Measurements from ENCODE around the gene CSF2. TPM values are rescaled to one million over a fixed set of nuclear protein-coding genes. Genes with fewer than 3 reads are reported as not detected.

CSF2 gene
- total RNA-seq, 2 experiments from 2014 or later: 397 to 412 TPM

DNA sequence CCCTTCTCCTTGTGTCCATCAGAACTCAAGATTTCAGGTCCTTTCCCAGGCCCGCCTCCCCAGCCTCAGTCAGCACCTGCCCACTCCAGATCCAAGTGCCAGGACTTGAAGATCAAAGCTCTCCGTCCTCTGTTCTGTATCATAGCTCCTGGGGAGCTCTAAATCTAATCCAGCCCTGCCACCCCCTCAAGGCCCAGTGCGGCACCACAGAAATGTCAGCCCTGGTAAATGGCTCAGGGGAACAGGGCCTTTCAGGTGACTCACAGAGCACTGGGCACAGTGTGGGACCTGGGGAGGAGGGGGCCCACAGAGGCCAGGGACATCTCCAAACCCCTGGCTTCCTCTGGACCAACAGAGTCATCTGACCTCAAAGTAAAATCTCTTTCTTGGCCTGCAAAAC lies 6.0 kb downstream of the CSF2 start:
- ChIA-PET POLR2A (no interaction called here), CTCF (interaction anchor here (2.3 kb wide), 1 partner anchor 13 kb away, joined by 6 read pairs; no protein-coding TSS in a partner anchor)

DNA sequence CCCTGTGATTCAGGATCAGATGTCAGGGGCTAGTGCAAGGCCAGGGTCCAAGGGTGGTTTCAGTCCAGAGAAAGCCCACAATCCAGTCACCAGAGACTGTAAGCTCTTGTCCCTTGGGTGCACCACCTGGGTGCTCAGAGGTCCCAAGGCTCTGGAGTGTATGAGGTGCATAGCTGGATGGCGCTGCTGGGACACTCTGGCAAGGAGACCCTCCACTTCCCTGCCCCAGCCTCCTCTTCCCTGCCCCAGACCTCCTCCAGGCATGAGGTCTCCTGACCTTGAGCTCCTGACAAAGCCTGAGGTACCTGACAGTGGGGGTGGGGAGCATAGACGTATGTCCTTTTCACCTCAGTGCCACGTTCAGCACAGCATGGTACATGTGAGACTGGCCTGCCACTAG lies 7.0 kb downstream of the CSF2 start:
- POLR2A ChIA-PET: no interaction called here
- CTCF ChIA-PET: interaction anchor here (0.6 to 2.3 kb wide), 2 partner anchors 12 to 653 kb away, joined by 3 to 6 read pairs; no protein-coding TSS in a partner anchor

DNA sequence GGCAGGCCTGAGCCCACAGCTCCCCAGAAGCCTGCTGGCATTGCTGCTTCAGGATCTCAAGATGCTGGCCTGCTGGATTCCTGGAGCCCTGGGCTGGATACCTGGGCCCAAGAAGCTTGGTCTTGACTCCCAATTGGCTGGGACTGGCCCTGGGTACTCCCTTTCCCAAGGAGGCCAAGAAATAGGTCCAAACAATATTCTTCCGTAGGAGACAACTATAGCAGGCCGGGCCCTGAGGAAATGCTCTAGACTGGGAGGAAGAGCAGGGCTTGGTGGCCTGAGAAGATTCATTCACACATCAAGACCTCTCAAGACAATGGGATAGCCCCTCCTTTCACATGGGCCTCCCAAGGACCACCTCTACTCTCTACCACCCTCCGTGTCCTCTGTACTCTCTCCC lies 7.9 kb downstream of the CSF2 start:
- CTCF ChIA-PET: interaction anchor here (0.9 to 2.3 kb wide), 3 partner anchors 10 to 24 kb away, joined by 4 to 6 read pairs (median 4); no protein-coding TSS in a partner anchor
- POLR2A ChIA-PET: no interaction called here

DNA sequence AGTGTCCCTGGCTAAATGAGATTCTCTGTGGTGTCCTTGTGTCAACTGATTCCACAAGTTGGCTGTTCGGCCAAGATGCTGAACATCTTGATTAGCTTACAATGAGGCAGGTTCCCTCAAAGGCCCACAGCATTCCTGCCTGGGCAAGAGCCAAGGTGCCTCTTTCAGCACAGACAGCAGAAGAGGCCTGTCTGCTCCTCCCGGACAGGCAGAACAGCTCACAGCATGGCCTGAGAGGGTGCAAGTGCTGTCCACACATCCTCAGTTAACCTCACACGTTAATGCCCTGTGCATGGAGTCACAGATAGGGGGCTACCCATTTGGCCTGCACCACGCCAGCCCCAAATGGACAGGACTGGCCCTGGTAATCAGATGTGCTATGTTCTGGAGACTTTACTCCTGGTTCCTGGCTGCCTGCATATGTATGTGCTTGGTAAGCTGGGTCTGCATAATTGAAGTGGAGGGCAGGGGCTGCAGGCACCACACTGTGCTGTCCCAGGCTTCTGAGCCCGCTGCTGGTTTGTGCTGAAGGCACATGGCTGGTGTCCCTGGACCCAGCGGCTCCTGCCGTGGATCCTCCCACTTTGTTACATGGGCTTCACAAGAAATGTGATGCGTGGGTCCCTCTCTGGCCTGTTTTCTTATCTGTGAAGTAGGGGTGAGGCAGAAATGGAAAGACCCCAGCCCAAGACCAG lies 8.9 kb downstream of the CSF2 start:
- ChIA-PET POLR2A (no interaction called here), CTCF (interaction anchor here (0.9 to 1.5 kb wide), 3 partner anchors 11 to 23 kb away, joined by 3 to 4 read pairs (median 4); no protein-coding TSS in a partner anchor)

DNA sequence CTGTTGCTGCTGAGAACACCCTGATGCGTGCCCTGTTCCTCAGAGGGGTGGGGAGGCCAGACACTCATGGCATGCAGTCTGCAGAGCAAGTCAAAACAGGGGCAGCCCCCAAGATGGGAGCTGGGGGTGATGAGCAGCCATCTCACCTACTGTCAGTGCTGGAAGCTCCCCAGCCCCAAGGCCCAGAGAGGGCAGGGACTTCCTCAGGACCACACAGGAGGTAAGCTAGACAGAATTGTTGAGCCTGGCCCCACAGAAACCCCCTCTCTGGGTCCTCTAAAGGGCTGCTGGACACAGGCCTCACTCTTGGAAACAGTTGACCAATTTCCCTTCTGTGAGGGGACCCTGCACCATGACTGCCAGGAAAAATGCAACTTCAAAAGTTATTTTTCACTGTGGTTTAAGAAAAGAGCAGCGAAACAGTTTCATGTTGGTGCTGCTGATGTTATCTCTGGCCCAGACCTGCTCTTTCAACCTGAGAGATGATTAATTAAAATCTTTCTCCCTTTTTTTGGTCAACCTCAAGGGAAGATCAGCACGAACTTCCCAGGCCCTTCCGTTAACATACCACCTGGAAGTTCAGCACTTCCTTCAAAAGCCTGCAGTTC lies 9.6 kb downstream of the CSF2 start:
- ChIA-PET CTCF (interaction anchor here (0.9 to 1.5 kb wide), 2 partner anchors 20 to 22 kb away, joined by 3 to 4 read pairs; no protein-coding TSS in a partner anchor), POLR2A (no interaction called here)

DNA sequence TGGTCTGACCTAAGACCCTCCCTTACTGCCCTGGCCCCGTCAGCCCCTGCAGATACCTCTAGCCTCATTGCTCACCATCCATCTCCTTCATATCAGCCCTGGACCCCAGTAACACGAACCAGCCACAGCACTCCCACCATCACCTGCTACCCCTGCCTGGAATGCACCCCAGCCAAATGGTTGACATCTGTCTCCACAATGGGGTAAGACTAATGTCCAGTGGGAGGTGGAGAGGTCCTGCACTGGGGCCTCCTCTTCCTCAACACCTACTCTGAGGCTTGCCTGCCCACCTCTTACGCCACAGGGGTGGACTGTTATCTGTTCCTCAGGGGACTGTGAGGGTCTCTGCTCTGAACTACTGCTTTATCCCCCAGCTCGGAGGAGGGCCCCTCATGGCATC lies 12.1 kb downstream of the CSF2 start:
- POLR2A ChIA-PET: no interaction called here
- CTCF ChIA-PET: interaction anchor here (0.9 to 1.3 kb wide), 2 partner anchors 8 to 10 kb away, joined by 3 to 4 read pairs; no protein-coding TSS in a partner anchor

DNA sequence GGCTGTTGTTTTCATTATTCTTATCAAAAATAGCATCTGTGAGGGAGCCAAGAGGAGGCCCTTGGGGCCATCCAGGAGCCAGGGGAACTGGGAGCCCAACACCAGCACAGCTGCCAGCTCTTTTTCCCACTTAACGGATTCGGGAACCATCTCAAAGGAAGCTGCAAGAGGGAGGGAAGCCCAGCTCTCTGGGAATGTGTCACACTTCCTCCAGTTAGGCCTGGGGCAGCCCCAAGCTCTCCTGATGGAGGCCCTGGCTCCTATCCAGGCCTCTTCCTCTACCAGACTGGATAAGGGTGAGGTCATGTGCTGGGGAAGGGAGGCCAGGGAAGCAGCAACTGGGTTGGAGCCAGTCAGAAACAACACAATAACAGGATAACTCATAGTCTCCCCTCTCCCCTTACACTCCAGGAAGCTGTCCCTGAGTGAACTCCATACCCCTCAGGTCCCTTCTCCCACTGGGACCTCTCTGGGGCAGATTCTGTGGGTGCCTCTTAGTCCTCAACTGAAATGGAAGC lies 12.7 kb downstream of the CSF2 start:
- POLR2A ChIA-PET: no interaction called here

DNA sequence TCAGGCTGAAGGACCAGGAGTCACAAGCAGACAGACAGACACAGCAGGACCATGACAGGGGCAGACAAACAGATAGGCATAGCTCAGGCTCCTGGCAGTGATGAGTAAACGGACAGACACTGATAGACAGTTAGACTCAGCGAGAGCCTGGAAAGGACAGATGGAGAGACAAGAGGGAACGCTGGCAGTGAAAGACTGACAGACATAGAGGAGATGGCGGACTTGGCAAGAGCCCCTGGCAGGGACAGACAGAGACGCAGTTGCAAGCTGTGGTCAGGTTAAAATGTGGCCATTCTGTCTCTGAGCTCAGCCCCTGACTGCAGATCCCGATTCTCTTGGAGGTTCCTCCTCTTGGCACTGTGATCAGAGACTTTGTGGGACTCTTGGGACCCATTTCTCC lies 13.6 kb downstream of the CSF2 start:
- ChIA-PET POLR2A (no interaction called here), CTCF (no interaction called here)

More for the DNA sequence above, 12.7 kb downstream of the CSF2 start:
- CTCF ChIA-PET: interaction anchor here (1.3 kb wide), 1 partner anchor 9 kb away, joined by 4 read pairs; no protein-coding TSS in a partner anchor

DNA sequence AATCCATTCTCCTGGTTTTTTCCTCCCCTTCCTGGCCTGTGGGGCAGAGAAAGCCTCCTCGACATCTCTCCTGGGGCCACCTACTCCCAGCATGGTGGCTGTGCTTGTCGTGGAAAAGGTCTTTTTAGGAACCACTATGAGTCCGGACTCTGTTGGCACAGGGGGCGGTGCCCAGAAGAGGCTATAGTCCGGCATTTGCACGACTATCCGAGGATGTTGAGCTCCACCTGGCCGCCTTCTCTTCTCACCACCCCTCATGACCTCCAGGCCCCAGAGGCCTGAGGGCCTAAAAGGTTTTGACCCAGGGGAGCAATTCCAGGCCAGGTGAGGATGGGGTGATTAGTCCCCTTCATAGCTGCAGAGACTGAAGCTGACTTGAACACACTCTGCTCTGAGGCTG lies 14.1 kb downstream of the CSF2 start:
- ChIA-PET CTCF (interaction anchor here (1.2 kb wide), 1 partner anchor 10 kb away, joined by 4 read pairs; no protein-coding TSS in a partner anchor), POLR2A (no interaction called here)

DNA sequence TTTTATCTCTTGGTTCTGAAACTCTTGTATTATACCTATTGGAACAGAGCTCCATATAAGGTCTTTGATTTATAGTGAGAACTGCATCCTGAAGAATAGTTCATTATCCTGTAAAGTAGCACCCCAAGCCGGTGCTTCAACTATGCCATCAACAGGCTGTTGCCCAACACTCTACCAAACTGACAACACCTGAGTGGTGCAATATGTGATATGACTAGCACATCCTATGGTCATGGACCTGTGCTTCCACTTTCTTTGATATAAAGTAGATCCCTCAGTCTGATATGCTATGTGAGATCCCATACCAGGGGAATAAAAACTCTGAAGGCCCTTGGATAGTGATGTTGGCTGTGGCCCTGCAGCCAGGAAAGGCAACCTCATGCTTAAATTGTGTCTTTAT lies 15.8 kb downstream of the CSF2 start:
- CTCF ChIA-PET: no interaction called here
- POLR2A ChIA-PET: no interaction called here

DNA sequence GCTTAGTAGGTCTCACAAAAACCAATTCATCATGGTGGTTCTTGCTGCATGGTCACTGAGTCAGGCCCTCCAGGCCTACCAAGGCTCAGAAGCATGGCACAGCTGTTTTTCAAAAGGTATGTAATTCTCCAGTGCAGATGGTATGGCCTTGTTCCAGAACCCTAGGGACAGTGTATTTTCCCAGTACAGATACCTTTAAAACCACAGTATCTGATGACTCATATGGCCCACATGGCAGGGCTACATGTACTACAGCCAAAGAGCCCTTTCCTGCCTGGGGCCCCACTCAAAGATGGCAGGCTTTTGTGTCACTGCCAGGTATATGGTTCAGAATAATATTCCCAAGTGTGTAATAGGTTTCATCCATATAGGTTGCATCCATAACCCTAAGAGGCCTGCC lies 16.5 kb downstream of the CSF2 start:
- ChIA-PET POLR2A (no interaction called here), CTCF (no interaction called here)

DNA sequence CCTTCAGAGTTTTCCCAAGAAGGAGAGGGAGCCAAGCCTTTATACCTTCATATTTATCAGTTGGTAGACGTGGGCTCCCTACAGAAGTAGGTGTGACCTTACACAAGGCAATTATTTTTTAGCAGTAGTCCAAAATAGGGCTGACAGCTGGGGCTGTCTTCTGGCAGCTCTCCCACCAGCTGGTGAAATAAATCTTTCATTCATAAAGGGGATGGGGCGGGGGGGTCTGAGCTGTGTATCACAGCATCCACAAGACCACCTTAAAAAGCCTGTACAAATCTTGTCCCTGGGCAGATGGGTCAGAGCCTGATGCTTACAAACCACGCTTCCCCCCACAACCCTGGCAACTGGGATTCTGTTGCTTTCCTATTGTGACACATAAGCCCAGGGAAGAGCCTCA lies 19.7 kb downstream of the CSF2 start:
- POLR2A ChIA-PET: no interaction called here
- CTCF ChIA-PET: interaction anchor here (0.6 to 1.9 kb wide), 4 partner anchors 8 to 17 kb away, joined by 3 to 6 read pairs (median 4); no protein-coding TSS in a partner anchor

DNA sequence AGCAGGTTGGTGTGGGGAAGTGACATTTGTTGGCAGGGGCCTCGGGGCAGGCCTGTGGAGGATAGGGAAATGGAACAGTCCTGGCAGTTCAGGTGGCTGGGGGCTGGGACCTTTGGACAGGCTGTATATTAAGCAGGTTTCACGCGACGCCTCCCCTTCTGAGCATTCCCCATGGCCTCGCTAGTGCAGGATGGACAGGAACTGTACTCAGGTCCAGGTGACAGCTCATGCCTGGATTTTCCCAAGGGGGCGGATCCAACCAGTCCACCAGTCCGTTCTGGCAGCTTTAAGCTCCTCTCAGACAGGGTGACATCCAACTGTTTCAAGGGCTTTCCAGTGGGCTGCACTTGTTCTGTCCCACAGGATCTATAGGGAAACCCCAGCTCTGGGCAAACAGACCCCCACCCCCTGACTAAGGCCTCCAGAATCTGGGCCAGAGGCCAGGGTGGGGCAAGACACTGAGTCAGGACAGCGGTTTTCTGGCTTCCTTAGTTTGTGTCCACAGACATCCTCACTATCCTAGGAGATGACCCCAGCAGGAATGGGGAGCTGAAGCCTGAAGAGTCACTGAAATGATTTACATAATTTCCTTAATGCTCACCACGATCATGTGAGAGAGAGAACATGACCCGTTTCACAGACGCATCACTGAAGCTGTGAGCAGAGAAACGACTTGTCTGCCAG lies 20.9 kb downstream of the CSF2 start:
- ChIA-PET POLR2A (no interaction called here), CTCF (interaction anchor here (1.6 to 1.9 kb wide), 5 partner anchors 9 to 22 kb away, joined by 3 to 4 read pairs (median 4); no protein-coding TSS in a partner anchor)

DNA sequence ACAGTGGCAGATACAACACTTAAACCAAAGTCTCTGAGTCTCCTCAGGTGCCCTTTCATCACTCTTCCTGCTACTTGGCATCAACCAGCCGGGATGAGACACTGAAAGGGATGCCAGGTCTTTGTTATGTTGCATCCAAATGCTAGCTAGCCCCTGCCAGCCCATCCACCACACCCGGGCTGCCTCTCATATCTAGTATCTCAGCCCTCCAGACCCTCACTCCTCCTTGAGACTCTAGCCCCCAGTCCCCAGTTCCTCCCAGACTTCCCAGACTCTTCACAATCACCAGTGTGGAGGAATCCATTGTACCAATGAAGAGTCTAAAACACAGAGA lies 21.5 kb downstream of the CSF2 start:
- ChIA-PET CTCF (interaction anchor here (1.6 to 2.3 kb wide), 5 partner anchors 9 to 22 kb away, joined by 3 to 4 read pairs (median 4); no protein-coding TSS in a partner anchor), POLR2A (no interaction called here)

DNA sequence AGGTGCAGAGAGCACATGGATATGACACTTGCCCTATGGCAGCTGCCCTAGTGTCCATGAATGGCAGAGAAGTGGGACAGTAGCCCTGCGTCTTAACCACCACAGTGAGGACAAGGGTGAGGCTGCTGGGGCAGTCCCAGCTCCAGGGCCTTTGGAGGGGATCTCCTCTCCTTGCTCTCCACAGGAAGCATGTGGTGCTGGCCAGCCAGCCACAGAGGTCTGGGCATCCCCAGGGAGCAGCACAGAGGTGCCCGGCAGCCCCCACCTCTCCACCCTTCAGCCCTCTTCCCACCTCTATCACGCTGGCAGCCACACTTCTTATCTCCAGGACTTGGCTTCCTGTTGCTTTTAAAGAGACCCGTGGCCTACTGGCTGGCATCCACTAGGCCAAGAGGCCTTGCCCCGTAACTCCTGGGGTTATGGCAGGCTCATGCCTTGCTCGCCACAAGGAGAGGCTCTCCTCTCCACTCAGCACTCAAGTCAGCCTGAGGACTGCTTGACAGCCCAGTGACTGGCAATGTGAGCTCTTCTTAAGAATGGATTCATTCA lies 21.9 kb downstream of the CSF2 start:
- CTCF ChIA-PET: interaction anchor here (1.5 to 2.3 kb wide), 6 partner anchors 10 to 32 kb away, joined by 3 to 4 read pairs (median 4); no protein-coding TSS in a partner anchor
- POLR2A ChIA-PET: no interaction called here

DNA sequence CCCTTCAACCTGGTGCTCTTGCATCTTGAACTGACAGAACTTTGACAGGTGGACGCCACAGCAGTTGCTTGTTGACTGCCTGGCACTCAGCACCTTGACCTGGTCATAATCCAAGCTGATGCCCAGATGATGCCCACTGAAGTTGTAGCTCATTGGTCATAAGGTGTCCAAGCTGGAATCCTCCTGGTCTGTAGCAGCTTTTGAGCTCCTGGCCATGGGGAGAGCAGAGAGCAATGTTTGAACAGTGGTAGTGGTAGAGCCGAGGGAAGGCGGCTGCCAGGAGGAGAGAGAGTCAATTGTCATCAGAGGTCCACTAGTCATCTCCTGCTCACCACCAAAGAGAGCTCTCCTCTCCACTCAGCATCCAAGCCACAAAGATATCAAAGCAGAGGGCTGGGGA lies 23.3 kb downstream of the CSF2 start:
- ChIA-PET CTCF (interaction anchor here (1.3 to 2.3 kb wide), 4 partner anchors 13 to 34 kb away, joined by 3 to 4 read pairs (median 4); no protein-coding TSS in a partner anchor), POLR2A (no interaction called here)

DNA sequence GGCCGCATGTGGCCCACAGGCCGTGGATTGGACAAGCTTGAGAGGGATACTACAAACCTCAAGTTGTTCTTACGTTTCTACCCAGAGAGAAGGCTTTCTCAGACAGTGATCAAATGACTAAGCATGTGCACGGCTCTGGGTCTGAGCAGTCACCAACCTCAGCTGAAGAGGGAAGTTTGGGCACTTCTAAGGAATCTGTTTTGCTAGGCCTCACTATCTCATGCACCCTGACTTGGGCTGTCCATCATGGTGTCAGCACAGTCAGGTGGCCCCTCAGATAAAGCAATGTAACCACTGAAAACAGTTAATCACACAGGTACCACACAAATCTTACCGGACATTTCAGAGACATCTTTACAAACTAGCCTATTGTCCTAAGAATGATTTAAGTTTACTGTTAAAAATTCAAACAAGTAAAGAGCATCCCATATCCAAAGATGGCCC lies 24.6 kb downstream of the CSF2 start:
- POLR2A ChIA-PET: no interaction called here
- CTCF ChIA-PET: interaction anchor here (1.3 to 1.8 kb wide), 4 partner anchors 10 to 36 kb away, joined by 3 to 4 read pairs (median 4); no protein-coding TSS in a partner anchor

DNA sequence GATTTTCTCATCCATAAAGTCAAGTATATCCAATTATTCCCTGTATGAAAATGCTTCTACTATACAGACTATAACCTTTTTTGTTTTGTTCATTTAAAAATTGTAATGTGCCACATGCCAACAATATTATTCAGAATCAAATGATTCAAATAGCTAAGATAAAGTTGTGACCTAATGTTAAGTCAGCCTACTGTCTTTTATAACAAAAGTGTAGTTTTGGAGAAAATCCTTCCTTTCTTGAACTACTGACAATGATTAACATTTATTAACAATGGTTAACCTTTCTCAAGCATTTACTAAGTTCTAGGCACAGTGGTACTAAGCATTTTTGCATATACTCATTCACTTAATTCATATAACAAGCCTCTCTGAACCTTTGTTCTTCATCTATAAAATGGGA lies 25.0 kb downstream of the CSF2 start:
- ChIA-PET POLR2A (no interaction called here), CTCF (interaction anchor here (1.2 to 1.8 kb wide), 3 partner anchors 10 to 81 kb away, joined by 3 to 4 read pairs (median 4); no protein-coding TSS in a partner anchor)

DNA sequence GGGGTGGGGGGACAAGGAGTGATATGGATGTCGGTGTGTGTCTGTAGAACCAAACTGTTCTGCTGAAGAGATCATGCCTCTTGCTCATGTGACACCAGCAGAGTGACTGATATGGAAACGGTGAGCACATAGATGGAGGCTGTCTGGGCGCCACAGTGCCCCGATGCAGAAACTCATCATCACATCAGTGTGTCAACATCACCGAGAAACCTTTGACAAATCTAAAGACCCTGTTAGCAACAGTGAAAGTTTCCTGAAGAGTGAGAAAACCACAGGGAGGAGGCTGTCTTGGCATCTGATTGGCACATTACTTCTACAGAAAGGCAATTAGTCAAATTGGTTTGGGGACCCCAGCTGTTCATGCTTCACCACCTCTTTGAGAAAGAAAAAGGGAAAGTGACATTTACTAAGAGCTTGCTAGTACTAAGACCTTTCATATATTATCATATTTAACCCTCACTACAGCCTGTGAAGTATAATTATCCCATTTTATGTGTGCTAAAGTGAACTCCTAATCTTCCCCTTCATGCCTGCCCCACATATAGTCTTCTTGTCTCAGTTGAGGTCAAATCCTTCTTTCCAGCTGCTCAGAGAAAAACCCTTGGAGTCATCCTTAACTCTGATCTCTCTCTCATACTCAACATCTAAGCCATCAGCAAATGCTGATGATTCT lies 25.6 kb downstream of the CSF2 start:
- POLR2A ChIA-PET: interaction anchor here (0.5 kb wide), 1 partner anchor 15 kb away, joined by 3 read pairs; no protein-coding TSS in a partner anchor
- CTCF ChIA-PET: interaction anchor here (0.6 to 1.8 kb wide), 7 partner anchors 10 to 532 kb away, joined by 3 to 4 read pairs (median 3); no protein-coding TSS in a partner anchor

Data from activated CD8-positive, alpha-beta memory T cell treated with anti-CD3 and anti-CD28 coated beads for 36 hours (primary cell).